H7 (cell line): ENCODE data around the gene COQ6. TPM values are rescaled to one million over a fixed set of nuclear protein-coding genes. Genes with fewer than 3 reads are reported as not detected.
A peak's percentile ranks its signal among the peaks of the same experiment; 100 is the strongest.
"Not testable (repeated sequence)": the region's sequence is repeated elsewhere in the genome, so short reads cannot be mapped to it uniquely, and the experiment has no call there.

Experiments used
- DNase-seq: peaks from one replicate; pipeline ENCODE4 v3.0.0; 2012
- H3K27me3 ChIP-seq: 2 replicates; pipeline ENCODE4 v1.6.0; 2011; ENCODE audit warnings: mild to moderate bottlenecking, low read length; ENCODE audit not compliant: control insufficient read depth, insufficient read depth
- H3K36me3 ChIP-seq: replicated peaks from 2 replicates; pipeline ENCODE4 v1.5.1; 2011; ENCODE audit warnings: low read length; ENCODE audit not compliant: control insufficient read depth, insufficient read depth
- H3K4me3 ChIP-seq: 2 replicates; pipeline ENCODE4 v1.5.1; 2011; ENCODE audit warnings: low read depth, mild to moderate bottlenecking, control low read depth, low read length, moderate library complexity; ENCODE audit not compliant: insufficient read depth
- total RNA-seq: library from RNA; depleted of rRNA; stranded (reverse); fragments of >200 nt; shearing (Covaris generic); gene quantifications from 2 replicates; pipeline ENCODE4 v1.2.3, GENCODE V29; 2014; rRNA removed

COQ6 gene
- 11.3 and 17.1 TPM in 2 replicates for total RNA-seq

- DNase-seq, result peak; percentile 94
- Histone ChIP-seq H3K27me3 (no peaks in the 10 kb centered on the region), H3K36me3 (peaks cover 1% of the 10 kb centered on the region; the same call in 1 of the 2 replicates), H3K4me3 (peak within 1 kb of the TSS; percentile 77)
Observed at GRCh38 chr14:73949752-73950734, at the start of gene COQ6, which contains the start of gene FAM161B. TSS of gene COQ6 (plus strand) at chr14:73950302. CDS start at chr14:73950333, 31 bp downstream. TSS of gene FAM161B (minus strand) at chr14:73950094. CDS start at chr14:73950026, 68 bp downstream.

GRCh38 chr14:73903028-73903427, 47.1 kb upstream of the COQ6 start:
- Histone ChIP-seq H3K4me3 (no peak overlapping the region), H3K36me3 (peaks cover 16% of the 10 kb centered on the region), H3K27me3 (no peaks in the 10 kb centered on the region)
- no peak for DNase-seq

GRCh38 chr14:73909681-73910080, 40.4 kb upstream of the COQ6 start:
- Histone ChIP-seq H3K27me3 (no peaks in the 10 kb centered on the region), H3K4me3 (no peak overlapping the region), H3K36me3 (peaks cover 19% of the 10 kb centered on the region)
- no peak for DNase-seq

GRCh38 chr14:73913256-73913655, 36.8 kb upstream of the COQ6 start:
- Histone ChIP-seq H3K4me3 (no peak overlapping the region), H3K27me3 (no peaks in the 10 kb centered on the region), H3K36me3 (peaks cover 9% of the 10 kb centered on the region)
- no peak for DNase-seq

GRCh38 chr14:73916324-73916723, 33.8 kb upstream of the COQ6 start:
- no peaks in the 10 kb centered on the region; the same call in 1 of the 2 replicates for H3K36me3 ChIP-seq
- H3K27me3 ChIP-seq, result no peaks in the 10 kb centered on the region
- H3K4me3 ChIP-seq, result no peak overlapping the region
- no peak for DNase-seq

- not testable (repeated sequence) for H3K36me3 ChIP-seq, H3K4me3 ChIP-seq, H3K27me3 ChIP-seq, DNase-seq
Observed at GRCh38 chr14:73919457-73919856, 30.6 kb upstream of the COQ6 start.

- Histone ChIP-seq H3K36me3 (peaks cover 13% of the 10 kb centered on the region), H3K4me3 (no peak overlapping the region), H3K27me3 (no peaks in the 10 kb centered on the region)
- no peak for DNase-seq
Observed at GRCh38 chr14:73924337-73924736, 25.8 kb upstream of the COQ6 start.

- Histone ChIP-seq H3K36me3 (peaks cover 5% of the 10 kb centered on the region), H3K4me3 (no peak overlapping the region), H3K27me3 (no peaks in the 10 kb centered on the region)
- DNase-seq, result peak; percentile 56
Observed at GRCh38 chr14:73935666-73936065, 14.4 kb upstream of the COQ6 start.

GRCh38 chr14:73936548-73936947, 13.6 kb upstream of the COQ6 start:
- no peak for DNase-seq
- Histone ChIP-seq H3K27me3 (no peaks in the 10 kb centered on the region), H3K36me3 (peaks cover 3% of the 10 kb centered on the region), H3K4me3 (no peak overlapping the region)

GRCh38 chr14:73937012-73937411, 13.1 kb upstream of the COQ6 start:
- no peak for DNase-seq
- Histone ChIP-seq H3K4me3 (no peak overlapping the region), H3K36me3 (no peaks in the 10 kb centered on the region), H3K27me3 (no peaks in the 10 kb centered on the region)

GRCh38 chr14:73942180-73942579, 7.9 kb upstream of the COQ6 start:
- no peak overlapping the region for H3K4me3 ChIP-seq
- H3K27me3 ChIP-seq, result no peaks in the 10 kb centered on the region
- no peak for DNase-seq
- H3K36me3 ChIP-seq, result no peaks in the 10 kb centered on the region

- no peak for DNase-seq
- no peaks in the 10 kb centered on the region for H3K36me3 ChIP-seq
Observed at GRCh38 chr14:73943083-73943482, 7.0 kb upstream of the COQ6 start.

GRCh38 chr14:73944432-73945158, 5.5 kb upstream of the COQ6 start:
- Histone ChIP-seq H3K36me3 (no peaks in the 10 kb centered on the region), H3K27me3 (no peaks in the 10 kb centered on the region), H3K4me3 (no peak overlapping the region)
- no peak for DNase-seq

More at GRCh38 chr14:73943083-73943482, 7.0 kb upstream of the COQ6 start:
- H3K4me3 ChIP-seq, result no peak overlapping the region
- no peaks in the 10 kb centered on the region for H3K27me3 ChIP-seq

GRCh38 chr14:73945159-73945670, 4.9 kb upstream of the COQ6 start:
- no peak for DNase-seq
- no peaks in the 10 kb centered on the region for H3K36me3 ChIP-seq
- H3K27me3 ChIP-seq, result no peaks in the 10 kb centered on the region
- no peak overlapping the region for H3K4me3 ChIP-seq
